Measurements from ENCODE around the gene TBC1D22A. TPM values are rescaled to one million over a fixed set of nuclear protein-coding genes. Genes with fewer than 3 reads are reported as not detected.

TBC1D22A gene
- total RNA-seq, 1 donor from 2014 or later, result 33.0 TPM

DNA sequence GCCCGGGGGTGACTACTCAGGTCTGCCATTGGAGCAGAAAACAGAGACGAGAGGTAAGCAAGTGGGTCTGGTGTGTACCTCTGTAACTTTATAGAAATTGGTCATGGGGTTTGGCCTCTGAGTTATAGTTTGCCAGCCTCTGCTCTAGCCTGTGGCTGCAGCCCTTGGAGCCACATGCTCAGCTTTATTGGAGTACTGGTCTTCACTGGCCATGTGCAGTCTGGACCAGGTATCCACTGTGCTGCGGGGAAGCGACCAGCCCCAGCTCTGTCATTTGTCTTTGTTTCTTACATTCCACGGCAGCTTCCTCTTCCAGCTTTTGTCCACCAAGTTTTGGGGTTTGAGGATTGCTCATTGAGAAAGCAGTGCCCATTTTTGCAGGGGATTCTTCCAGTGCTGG, 453.4 kb downstream of the TBC1D22A start:
- DNase-seq (ENCODE audit: low spot score), result no peak

DNA sequence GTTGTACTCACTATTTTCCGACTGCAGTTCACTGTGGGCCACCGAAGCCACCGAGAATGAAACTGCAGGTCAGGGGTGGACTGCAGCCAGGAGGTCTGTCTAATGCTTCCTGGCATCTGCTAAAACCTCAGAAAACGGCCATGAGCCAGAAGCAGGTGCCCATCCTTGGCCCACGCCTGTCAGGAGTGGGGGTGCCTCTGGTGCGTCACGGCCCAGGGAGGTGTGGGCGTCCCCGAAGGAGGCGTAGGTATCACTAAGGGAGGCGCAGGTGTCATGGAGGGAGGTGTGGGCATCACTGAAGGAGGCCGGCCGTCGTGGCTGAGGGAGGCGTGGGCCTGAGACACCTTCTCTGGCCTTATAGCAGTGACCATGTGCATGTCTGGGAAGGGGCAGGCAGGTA, 456.2 kb downstream of the TBC1D22A start:
- DNase-seq (ENCODE audit: low spot score), result no peak

DNA sequence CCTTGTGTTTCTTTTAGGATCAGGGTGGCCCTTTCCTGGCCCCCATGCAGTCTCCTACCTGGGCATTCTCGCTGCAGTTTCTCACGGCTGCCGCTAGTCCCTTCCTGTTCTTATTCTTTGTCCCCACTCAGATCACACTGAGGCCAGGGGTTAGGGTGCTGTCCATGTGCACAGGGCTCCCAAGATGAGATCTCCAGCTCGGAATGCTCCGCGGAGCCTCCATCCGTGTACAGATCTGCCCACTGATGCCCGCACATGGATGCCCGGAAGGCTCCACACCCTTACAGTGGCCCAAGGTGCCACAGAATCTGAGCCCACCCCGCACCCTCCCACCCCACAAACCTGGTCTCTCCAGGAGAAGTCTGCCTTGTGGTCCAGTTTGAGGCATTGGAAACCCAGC, 457.3 kb downstream of the TBC1D22A start:
- no peak for DNase-seq (ENCODE audit: low spot score)

DNA sequence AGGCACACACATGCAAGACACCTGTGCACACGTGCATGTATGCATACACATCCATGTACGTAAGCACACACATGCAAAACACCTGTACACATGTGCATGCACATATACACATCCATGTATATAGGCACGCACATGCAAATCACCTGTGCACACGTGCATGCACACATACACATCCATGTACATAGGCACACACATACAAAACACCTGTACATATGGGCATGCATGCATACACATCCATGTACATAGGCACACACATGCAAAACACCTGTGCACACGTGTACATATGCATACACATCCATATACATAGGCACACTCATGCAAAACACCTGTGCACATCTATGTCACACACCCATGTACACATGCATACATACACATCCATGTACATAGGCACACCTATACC, 458.3 kb downstream of the TBC1D22A start:
- no peak for DNase-seq (ENCODE audit: low spot score)

DNA sequence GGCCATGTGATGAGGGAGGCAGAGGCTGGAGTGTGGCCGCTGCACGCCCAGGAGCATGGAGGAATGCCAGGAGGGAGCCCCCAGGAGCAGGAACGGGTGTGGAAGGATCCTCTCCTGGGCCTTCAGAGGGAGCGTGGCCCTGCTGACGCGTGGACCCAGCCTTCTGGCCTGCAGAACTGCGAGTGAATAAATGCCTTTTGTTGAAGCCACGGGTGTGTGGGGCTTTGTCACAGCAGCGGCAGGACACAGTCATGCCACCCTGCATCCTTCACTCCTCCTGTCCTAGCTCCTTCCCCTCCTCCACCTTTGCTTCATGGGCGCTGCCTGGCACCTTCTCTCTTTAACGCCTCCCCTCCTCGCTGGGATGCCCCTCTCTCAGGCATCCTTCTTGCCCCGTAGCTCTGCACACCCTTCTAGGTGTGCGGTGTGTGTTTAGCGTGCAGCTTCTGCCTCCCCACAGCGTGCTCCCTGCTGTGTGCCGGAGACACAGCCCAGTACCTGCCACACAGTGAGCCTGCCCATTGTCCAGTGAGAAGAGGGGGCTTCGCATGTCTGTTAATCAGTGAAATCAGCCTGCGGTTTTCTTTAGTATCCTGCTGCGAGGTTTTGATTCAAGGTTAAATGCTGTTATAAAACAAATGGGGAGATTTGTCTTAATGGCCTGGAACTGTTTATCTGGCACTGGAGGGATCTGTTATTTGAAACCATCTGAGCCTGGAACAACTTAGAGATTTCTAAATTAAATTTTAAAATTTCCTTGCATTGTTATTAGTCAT, 459.6 kb downstream of the TBC1D22A start:
- no peak for DNase-seq (ENCODE audit: low spot score)

Other genes with a start within 250 kb of the TBC1D22A start
- gene CELSR1, start 225.0 kb upstream of the TBC1D22A start, total RNA-seq, result 6.7 TPM
- 142 TPM for gene GRAMD4, start 142.3 kb upstream of the TBC1D22A start, total RNA-seq
- 41.8 TPM for gene CERK, start 24.4 kb upstream of the TBC1D22A start, total RNA-seq